GM19043 (cell line): ENCODE data around the gene HES6.

Experiments
- ATAC-seq: cut with Tn5 transposase; IDR thresholded peaks from one replicate; pipeline ENCODE4 v1.9.1; 2021; ENCODE audit warnings: low read depth; ENCODE audit not compliant: unreplicated experiment

HES6 gene

GRCh38 chr2:238237431-238238135 lies 2.3 kb downstream of the HES6 start:
- no peak for ATAC-seq

- no peak for ATAC-seq
Observed at GRCh38 chr2:238236571-238236970, 3.3 kb downstream of the HES6 start.

- ATAC-seq, result no peak
Observed at GRCh38 chr2:238235856-238236255, 4.0 kb downstream of the HES6 start.

- no peak for ATAC-seq
Observed at GRCh38 chr2:238235331-238235732, 4.5 kb downstream of the HES6 start.

GRCh38 chr2:238233625-238234024 lies 6.2 kb downstream of the HES6 start:
- no peak for ATAC-seq

- no peak for ATAC-seq
Observed at GRCh38 chr2:238231809-238232208, 8.0 kb downstream of the HES6 start.

GRCh38 chr2:238231251-238231793 lies 8.5 kb downstream of the HES6 start:
- peak; percentile 52 for ATAC-seq

- no peak for ATAC-seq
Observed at GRCh38 chr2:238230699-238231098, 9.1 kb downstream of the HES6 start.

GRCh38 chr2:238228700-238229099 lies 11.1 kb downstream of the HES6 start:
- no peak for ATAC-seq

- ATAC-seq, result no peak
Observed at GRCh38 chr2:238227587-238228032, 12.2 kb downstream of the HES6 start.

GRCh38 chr2:238226698-238227586 lies 12.9 kb downstream of the HES6 start:
- no peak for ATAC-seq

GRCh38 chr2:238225911-238226697 lies 13.7 kb downstream of the HES6 start:
- no peak for ATAC-seq

GRCh38 chr2:238225121-238225520 lies 14.7 kb downstream of the HES6 start:
- ATAC-seq, result no peak

- no peak for ATAC-seq
Observed at GRCh38 chr2:238224356-238225035, 15.3 kb downstream of the HES6 start.

GRCh38 chr2:238220892-238221521 lies 18.8 kb downstream of the HES6 start:
- ATAC-seq, result no peak

GRCh38 chr2:238220274-238220891 lies 19.5 kb downstream of the HES6 start:
- no peak for ATAC-seq

- no peak for ATAC-seq
Observed at GRCh38 chr2:238216651-238217184, 23.1 kb downstream of the HES6 start.

GRCh38 chr2:238207006-238207405 lies 32.8 kb downstream of the HES6 start:
- no peak for ATAC-seq
